ENCODE measurements around the gene GPRASP3.

GPRASP3 gene

DNA sequence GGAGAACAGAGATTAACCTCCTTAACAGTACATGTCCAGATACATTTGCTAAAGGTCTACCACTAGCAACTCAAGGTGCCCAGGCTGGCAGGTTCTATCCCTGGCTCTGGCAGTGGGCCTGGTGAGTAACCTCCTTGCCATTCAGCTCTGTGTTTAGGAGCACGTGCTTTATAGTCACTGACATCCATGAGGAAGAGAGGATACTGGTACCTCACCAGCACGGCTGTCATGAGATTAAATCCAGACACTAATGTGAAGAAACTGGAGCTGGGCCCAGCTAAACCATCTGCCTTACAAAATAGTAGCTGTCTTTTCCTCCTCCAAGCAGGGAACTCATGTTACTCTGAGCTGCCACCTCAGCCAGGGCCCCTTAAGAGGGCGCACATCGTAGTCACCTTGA is 45.3 kb downstream of the GPRASP3 start:
- no peak overlapping the region for H3K27ac ChIP-seq (ENCODE audit: low read length)
- no peaks in the 10 kb centered on the region for H3K4me1 ChIP-seq (ENCODE audit: insufficient read depth, low read length)

DNA sequence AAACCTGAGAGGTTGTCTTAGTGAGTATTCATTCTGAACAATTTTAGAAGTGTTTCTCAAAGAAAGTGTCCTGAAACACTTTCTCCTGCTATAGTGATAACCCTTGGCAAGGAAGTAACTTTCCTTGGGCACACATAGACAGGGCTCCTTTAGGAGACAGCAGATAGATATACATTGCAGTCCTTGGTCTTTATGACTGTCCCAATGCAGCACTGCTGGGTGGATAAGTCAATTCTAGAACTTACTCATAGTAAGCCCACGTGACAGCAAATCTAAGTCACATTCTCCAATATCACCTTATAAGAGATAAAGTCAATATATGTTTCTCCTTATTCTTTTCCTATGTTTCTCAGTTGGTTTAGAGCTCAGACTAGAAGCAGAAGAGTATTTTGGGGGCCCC is 46.7 kb downstream of the GPRASP3 start:
- H3K4me3 ChIP-seq (ENCODE audit: low read length): no peak overlapping the region
- H3K36me3 ChIP-seq (ENCODE audit: insufficient read depth, low read depth, low read length): no peaks in the 10 kb centered on the region
- H3K27me3 ChIP-seq (ENCODE audit: insufficient read depth, low read length): no peaks in the 10 kb centered on the region
- H3K9ac ChIP-seq (ENCODE audit: low read depth, low read length): no peak overlapping the region
- no peaks in the 10 kb centered on the region for H3K9me3 ChIP-seq (ENCODE audit: insufficient read depth, low read depth, low read length)
- H3K4me1 ChIP-seq (ENCODE audit: insufficient read depth, low read length): no peaks in the 10 kb centered on the region
- no peak overlapping the region for H3K27ac ChIP-seq (ENCODE audit: low read length)

More for the DNA sequence above, 45.3 kb downstream of the GPRASP3 start:
- Histone ChIP-seq H3K9ac (ENCODE audit: low read depth, low read length) (no peak overlapping the region), H3K9me3 (ENCODE audit: insufficient read depth, low read depth, low read length) (no peaks in the 10 kb centered on the region), H3K36me3 (ENCODE audit: insufficient read depth, low read depth, low read length) (no peaks in the 10 kb centered on the region), H3K27me3 (ENCODE audit: insufficient read depth, low read length) (no peaks in the 10 kb centered on the region), H3K4me3 (ENCODE audit: low read length) (no peak overlapping the region)

DNA sequence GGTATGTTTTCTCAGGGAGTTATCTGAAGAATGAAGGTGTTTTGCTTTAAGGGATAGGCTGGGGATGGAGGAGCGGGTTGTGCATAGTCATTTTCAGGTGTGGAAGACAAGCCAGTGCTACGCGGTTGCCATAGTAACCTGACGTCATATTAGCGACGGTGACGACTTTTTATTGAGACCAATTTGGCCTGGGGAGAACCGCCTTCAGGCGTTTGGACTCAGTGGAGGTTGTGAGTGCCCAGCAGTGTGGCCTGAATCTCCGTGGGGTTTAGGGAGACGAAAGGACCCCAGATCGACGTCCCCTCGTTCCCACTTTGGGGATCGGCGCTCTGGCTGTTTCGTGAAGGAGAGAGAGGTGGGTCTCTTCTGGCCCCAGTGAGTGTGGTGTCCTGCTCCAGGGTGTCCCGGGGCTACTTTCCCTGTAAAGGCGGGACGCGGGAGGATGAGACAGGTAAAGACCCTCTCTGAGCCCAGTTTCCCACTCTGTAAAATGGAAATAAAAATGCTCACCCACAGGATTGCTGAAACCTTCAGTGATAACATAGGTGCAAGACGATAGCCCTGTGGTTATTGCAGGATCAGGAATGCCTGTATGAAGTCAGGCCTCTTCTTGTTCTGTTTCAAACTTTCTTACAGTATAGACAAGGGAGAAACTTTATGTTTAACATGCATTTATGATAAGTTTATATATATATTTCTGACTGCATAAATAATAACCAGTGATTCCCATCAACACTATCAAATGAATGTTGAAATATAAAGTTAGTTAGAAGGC is 48.6 kb downstream of the GPRASP3 start:
- Histone ChIP-seq H3K4me3 (ENCODE audit: low read length) (peak overlapping the region; percentile 97), H3K9ac (ENCODE audit: low read depth, low read length) (peak overlapping the region; percentile 93), H3K9me3 (ENCODE audit: insufficient read depth, low read depth, low read length) (no peaks in the 10 kb centered on the region), H3K36me3 (ENCODE audit: insufficient read depth, low read depth, low read length) (no peaks in the 10 kb centered on the region), H3K27me3 (ENCODE audit: insufficient read depth, low read length) (no peaks in the 10 kb centered on the region), H3K27ac (ENCODE audit: low read length) (no peak overlapping the region), H3K4me1 (ENCODE audit: insufficient read depth, low read length) (no peaks in the 10 kb centered on the region)
